KMS-11 (cell line): Measurements from ENCODE around the gene KRT25.

Experiments used
- H2AFZ ChIP-seq: fragments of 200-600 bp; sonication (generic); 2 replicates; pipeline ENCODE4 v1.6.1; 2016; ENCODE audit warnings: antibody characterized with exemption, mixed run types, low read depth
- H3K27ac ChIP-seq: fragments of 200-600 bp; sonication (generic); 2 replicates; pipeline ENCODE4 v1.6.1; 2016; ENCODE audit warnings: mild to moderate bottlenecking, mixed run types
- H3K27me3 ChIP-seq: fragments of 200-600 bp; sonication (generic); 2 replicates; pipeline ENCODE4 v1.6.1; 2017; ENCODE audit warnings: mild to moderate bottlenecking, low read depth, mixed run types, moderate library complexity; ENCODE audit not compliant: insufficient read depth
- H3K36me3 ChIP-seq: fragments of 200-600 bp; sonication (generic); 2 replicates; pipeline ENCODE4 v1.6.1; 2017; ENCODE audit warnings: mild to moderate bottlenecking, mixed run types; ENCODE audit not compliant: insufficient read depth
- H3K4me1 ChIP-seq: fragments of 200-600 bp; sonication (generic); 2 replicates; pipeline ENCODE4 v1.6.1; 2016; ENCODE audit warnings: mild to moderate bottlenecking, low read depth, mixed run types; ENCODE audit not compliant: poor library complexity, severe bottlenecking
- H3K4me2 ChIP-seq: fragments of 200-600 bp; sonication (generic); 2 replicates; pipeline ENCODE4 v1.7.0; 2016; ENCODE audit warnings: mild to moderate bottlenecking, mixed run types
- H3K4me3 ChIP-seq: fragments of 200-600 bp; sonication (generic); IDR thresholded peaks from 2 replicates; pipeline ENCODE4 v1.6.1; 2017; ENCODE audit warnings: low read depth, low read length, mixed read lengths; ENCODE audit not compliant: insufficient read depth
- H3K79me2 ChIP-seq: fragments of 200-600 bp; sonication (generic); 2 replicates; pipeline ENCODE4 v1.6.1; 2016; ENCODE audit warnings: low read depth, mixed run types; ENCODE audit not compliant: insufficient read depth
- H3K9ac ChIP-seq: fragments of 200-600 bp; sonication (generic); 2 replicates; pipeline ENCODE4 v1.6.1; 2016; ENCODE audit warnings: mild to moderate bottlenecking, mixed run types
- H4K20me1 ChIP-seq: fragments of 200-600 bp; sonication (generic); 2 replicates; pipeline ENCODE4 v1.6.1; 2016; ENCODE audit warnings: mild to moderate bottlenecking, mixed run types; ENCODE audit not compliant: insufficient read depth
- CTCF ChIP-seq: fragments of 200-600 bp; sonication (generic); conservative IDR thresholded peaks from 2 replicates; pipeline ENCODE4 v1.6.1; 2017; ENCODE audit warnings: low read depth, mild to moderate bottlenecking, antibody characterized with exemption, low read length, moderate library complexity, mixed read lengths

Gene KRT25

GRCh38 chr17:40720899-40721298 is 34.2 kb downstream of the KRT25 start:
- no peak overlapping the region for H3K27ac ChIP-seq

GRCh38 chr17:40718930-40719329 is 36.2 kb downstream of the KRT25 start:
- H2AFZ ChIP-seq: no peak overlapping the region

More at GRCh38 chr17:40720899-40721298, 34.2 kb downstream of the KRT25 start:
- no peak for TF ChIP-seq CTCF
- no peaks in the 10 kb centered on the region for H4K20me1 ChIP-seq
- H3K36me3 ChIP-seq: no peaks in the 10 kb centered on the region
- no peak overlapping the region for H2AFZ ChIP-seq
- H3K4me3 ChIP-seq: no peak overlapping the region
- no peaks in the 10 kb centered on the region for H3K4me1 ChIP-seq
- H3K9ac ChIP-seq: no peak overlapping the region
- no peak overlapping the region for H3K4me2 ChIP-seq
- no peaks in the 10 kb centered on the region for H3K79me2 ChIP-seq
- H3K27me3 ChIP-seq: no peaks in the 10 kb centered on the region

DNA sequence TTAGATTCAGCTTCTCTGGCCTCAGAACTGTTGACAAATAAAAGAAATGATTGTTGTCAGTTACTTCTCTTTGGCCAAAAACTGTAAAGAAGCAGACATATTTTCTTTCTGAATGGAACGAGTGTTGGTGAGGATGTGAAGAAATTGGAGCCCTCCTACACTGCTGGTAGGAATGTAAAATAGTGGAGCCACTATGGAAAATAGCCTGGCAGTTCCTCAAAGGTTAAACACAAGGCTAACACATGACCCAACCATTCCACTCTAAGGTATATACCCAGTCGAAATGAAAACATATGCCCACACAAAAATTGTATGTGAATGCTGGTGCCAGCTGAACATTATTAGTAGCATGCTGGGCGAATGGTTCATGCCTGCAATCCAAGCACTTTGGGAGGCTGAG is 37.4 kb downstream of the KRT25 start:
- no peak for TF ChIP-seq CTCF

More at GRCh38 chr17:40718930-40719329, 36.2 kb downstream of the KRT25 start:
- TF ChIP-seq CTCF: no peak
- Histone ChIP-seq H3K36me3 (no peaks in the 10 kb centered on the region), H3K27ac (no peak overlapping the region), H3K4me2 (no peak overlapping the region), H4K20me1 (no peaks in the 10 kb centered on the region), H3K27me3 (no peaks in the 10 kb centered on the region), H3K9ac (no peak overlapping the region), H3K4me3 (no peak overlapping the region), H3K4me1 (no peaks in the 10 kb centered on the region), H3K79me2 (no peaks in the 10 kb centered on the region)

DNA sequence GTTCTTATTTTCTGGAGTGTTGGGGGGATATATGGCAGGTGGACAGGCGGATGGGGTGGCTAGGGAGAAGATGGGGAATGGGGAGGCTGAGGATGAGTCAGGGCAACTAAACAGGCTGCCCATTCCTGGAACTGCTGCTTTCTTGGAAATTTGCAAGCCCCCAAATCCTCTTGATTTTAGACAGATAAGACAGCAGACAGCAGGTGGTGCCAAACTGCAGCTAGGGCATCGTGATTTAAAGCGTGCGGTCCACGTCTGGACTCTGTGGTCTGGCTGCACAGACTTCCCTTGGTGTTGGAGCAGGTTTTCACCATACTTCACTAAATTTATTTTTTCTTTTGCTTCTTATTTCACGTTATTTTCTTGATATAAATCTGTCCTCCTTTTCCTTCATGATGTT is 40.7 kb downstream of the KRT25 start:
- Histone ChIP-seq H3K9ac (no peak overlapping the region), H3K4me3 (no peak overlapping the region), H4K20me1 (no peaks in the 10 kb centered on the region), H3K36me3 (no peaks in the 10 kb centered on the region), H3K27ac (no peak overlapping the region), H3K79me2 (no peaks in the 10 kb centered on the region), H3K27me3 (no peaks in the 10 kb centered on the region), H3K4me1 (no peaks in the 10 kb centered on the region), H2AFZ (no peak overlapping the region), H3K4me2 (no peak overlapping the region)
- TF ChIP-seq CTCF: no peak

More for the DNA sequence above, 37.4 kb downstream of the KRT25 start:
- no peaks in the 10 kb centered on the region for H3K79me2 ChIP-seq
- H4K20me1 ChIP-seq: no peaks in the 10 kb centered on the region
- H3K27me3 ChIP-seq: no peaks in the 10 kb centered on the region
- H3K4me2 ChIP-seq: no peak overlapping the region
- H3K4me1 ChIP-seq: no peaks in the 10 kb centered on the region
- no peak overlapping the region for H3K4me3 ChIP-seq
- no peak overlapping the region for H2AFZ ChIP-seq
- no peak overlapping the region for H3K27ac ChIP-seq
- no peak overlapping the region for H3K9ac ChIP-seq
- H3K36me3 ChIP-seq: no peaks in the 10 kb centered on the region

DNA sequence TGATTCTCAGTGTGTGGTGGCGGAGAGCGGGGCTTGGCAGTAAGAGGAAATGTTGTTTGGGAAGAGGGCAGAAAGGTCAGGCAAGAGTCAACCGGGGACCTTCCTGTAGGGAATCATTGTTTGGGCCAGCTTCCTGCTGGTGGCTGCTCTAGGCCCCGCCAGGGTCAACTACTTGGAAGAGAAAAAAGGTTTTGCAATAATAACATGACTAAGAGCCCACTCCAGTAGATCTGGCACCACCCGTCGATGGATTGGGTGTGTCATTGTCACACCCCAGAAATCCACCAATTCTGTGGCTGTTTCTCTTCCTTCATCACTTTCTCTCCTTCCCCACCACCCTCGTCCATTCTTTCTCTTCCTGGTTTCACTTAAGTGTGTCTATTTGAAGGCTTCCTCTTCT is 47.4 kb downstream of the KRT25 start:
- Histone ChIP-seq H3K27me3 (no peaks in the 10 kb centered on the region), H3K4me2 (no peak overlapping the region), H3K36me3 (no peaks in the 10 kb centered on the region), H3K9ac (no peak overlapping the region), H4K20me1 (no peaks in the 10 kb centered on the region), H2AFZ (no peak overlapping the region), H3K27ac (no peak overlapping the region), H3K79me2 (no peaks in the 10 kb centered on the region), H3K4me3 (no peak overlapping the region), H3K4me1 (no peaks in the 10 kb centered on the region)
- no peak for TF ChIP-seq CTCF
